HG03565 (cell line): ENCODE measurements around the gene NOX1.
"Not testable (repeated sequence)": the region's sequence is repeated elsewhere in the genome, so short reads cannot be mapped to it uniquely, and the experiment has no call there.

Experiments used
- ATAC-seq: cut with Tn5 transposase; IDR thresholded peaks from one replicate; pipeline ENCODE4 v1.9.1; 2021; ENCODE audit warnings: mild to moderate bottlenecking, moderate library complexity; ENCODE audit not compliant: unreplicated experiment

Gene NOX1

DNA sequence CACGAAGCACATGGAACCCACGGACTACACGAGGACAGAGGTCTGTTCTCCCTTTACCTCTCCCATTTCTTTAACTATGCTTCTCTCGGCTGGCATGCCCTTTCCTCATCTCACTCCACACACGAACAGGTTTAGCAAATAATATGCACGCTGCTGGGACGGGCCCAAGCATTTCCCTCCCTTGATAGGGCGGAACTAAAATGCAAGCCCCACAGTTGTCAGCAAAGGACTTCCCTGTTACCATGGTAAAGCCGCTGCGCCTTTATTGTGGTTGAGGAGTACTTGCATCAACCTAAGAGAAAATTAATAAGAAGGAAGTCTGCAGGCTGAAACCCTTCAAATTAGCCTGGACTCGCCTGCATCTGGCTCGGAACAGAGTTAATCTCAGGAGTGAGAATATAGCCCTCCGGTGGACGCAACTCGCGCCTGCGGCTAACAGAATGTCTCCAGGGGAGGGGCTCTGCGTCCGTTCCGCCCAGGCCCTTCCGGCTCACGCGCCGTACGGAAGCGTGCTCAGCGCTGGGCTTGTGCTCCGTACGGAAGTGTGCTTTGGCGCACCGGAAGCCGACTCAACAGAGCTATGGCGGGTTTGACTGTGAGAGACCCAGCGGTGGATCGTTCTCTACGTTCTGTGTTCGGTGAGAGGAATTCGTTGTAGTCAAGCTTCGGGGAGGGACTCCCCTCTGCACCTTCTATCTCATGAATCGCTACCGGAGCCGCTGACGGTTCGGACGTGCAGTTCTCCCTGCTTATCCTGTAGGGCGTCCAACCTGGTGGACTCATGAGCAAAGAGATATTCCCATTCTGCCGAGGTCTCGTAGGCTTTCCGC is 54.1 kb downstream of the NOX1 start, which contains the start of gene CSTF2:
TSS of gene CSTF2 (plus strand) at position 555 of the 830 bp plus-strand sequence. CDS start at position 581, 26 bp downstream.
- peak; percentile 98 for ATAC-seq

DNA sequence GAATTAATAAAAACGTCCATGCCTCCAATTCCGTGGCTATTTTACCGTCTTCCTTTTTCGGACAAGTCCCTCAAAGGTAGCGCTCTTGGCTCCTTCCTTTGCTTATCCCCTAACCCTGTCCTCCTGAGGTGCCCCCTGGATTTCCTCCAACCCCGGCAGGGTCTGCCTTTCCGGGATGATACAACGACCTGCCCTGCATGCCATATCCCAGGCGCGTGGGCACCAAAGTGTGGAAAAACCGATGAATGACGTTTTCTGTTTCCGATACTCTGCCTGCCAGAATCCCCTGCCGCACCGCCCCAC is 54.7 kb downstream of the NOX1 start:
- ATAC-seq: no peak

GRCh38 chrX:100817340-100817739 is 56.8 kb downstream of the NOX1 start:
- ATAC-seq: no peak

DNA sequence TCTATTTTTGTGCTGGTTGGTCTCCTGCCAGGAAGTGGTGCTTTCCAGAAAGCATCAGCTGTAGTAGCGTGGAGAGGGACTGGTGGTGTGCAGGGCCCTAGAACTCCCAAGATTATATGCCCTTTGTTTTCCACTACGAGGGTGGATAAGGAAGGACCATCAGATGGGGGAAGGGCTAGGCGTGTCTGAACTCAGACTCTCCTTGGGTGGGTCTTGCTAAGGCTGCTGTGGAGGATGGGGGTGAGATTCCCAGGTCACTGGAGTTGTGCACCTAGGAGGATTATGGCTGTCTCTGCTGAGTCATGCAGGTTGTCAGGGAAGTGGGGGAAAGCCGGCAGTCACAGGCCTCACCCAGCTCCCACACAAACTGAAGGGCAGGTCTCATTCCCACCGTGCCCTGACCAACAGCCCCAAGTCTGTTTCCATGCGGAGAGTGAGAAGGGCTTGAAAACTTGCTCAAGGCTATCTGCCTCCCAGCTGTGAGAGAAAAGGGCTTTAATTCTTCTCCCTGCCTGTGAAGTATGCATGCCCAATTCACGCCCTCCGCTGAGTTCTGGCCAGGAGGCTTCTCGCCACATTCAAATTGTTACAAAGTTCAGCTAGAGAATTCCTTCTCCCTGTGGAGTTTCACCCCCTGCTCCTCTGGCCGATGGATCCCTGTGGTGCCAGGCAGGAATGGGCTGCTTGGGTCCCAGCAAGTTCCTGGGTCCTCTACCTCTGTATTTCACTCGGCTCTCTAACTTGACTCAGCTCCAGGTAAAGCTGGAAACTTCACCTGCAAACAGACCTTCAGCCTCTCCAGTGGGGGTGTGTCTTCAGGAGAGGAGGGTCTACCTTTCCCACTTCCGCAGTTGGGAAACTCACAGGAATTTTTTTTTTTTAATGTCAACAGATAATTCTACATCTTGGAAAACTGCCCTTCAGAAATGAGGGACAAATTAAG is 61.7 kb downstream of the NOX1 start:
- ATAC-seq: no peak

DNA sequence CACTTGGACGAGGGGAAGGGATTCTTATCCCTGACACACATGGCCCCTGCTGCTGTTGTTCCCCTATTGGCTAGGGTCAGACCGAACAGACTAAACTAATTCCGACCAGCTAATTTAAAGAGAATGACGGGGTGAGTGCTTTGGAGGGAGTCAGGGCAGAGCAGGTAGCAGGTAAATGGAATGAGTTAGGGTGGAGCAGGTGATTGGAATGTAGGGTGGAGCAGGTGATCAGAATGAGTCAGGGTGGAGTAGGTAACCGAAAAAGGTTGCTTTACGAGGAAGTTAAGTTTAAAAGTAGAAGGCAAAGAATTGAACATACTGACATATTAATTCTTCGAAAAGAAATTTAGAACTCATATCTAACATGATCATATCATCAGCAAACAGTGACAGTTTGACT is 65.9 kb downstream of the NOX1 start:
- ATAC-seq: not testable (repeated sequence)

- no peak for ATAC-seq
These were observed 69.4 kb downstream of the NOX1 start for GRCh38 chrX:100804780-100805179.

- ATAC-seq: no peak
These were observed 71.3 kb downstream of the NOX1 start for GRCh38 chrX:100802843-100803242.

- ATAC-seq: no peak
These were observed 75.5 kb downstream of the NOX1 start for GRCh38 chrX:100798484-100799214.

DNA sequence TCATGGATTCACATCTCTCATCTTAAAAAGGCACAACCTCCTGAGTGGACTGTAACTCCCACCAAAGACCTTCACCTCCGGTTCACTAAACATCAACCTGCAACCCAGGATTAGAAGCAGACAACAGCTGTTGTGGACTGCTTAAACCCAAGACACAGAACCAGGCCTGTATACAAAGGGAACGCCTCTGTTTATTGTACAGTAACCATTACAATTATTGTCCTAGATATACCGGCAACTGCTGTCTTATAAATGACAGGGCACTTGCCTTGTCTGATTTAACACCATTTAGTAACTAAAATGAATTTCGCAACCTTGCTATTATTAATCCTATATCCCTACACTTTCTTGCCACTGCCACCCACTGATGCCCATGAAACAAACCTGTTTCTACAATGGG is 76.8 kb downstream of the NOX1 start:
- no peak for ATAC-seq

DNA sequence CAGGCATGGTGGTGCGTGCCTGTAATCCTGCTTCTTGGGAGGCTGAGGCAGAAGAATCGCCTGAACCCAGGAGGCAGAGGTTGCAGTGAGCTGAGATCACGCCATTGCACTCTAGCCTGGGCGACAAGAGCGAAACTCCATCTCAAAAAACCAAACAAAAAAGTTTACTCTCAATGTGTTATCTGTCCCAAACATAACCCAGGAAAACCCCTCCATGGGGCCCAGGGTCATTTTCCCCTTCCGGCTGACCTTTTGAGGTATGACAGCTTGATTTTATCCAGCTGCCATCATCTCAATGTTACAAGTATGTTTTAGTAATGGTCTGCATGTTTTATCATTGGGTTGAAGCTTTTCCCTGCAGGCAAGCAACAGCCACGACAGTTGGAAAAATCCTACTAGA is 77.8 kb downstream of the NOX1 start:
- not testable (repeated sequence) for ATAC-seq
